Central memory CD4-positive, alpha-beta T cell (primary cell): ENCODE data around the gene HOXD12.

Experiments used
- DNase-seq: peaks from one replicate; pipeline ENCODE4 v3.0.0; 2022

Gene HOXD12

DNA sequence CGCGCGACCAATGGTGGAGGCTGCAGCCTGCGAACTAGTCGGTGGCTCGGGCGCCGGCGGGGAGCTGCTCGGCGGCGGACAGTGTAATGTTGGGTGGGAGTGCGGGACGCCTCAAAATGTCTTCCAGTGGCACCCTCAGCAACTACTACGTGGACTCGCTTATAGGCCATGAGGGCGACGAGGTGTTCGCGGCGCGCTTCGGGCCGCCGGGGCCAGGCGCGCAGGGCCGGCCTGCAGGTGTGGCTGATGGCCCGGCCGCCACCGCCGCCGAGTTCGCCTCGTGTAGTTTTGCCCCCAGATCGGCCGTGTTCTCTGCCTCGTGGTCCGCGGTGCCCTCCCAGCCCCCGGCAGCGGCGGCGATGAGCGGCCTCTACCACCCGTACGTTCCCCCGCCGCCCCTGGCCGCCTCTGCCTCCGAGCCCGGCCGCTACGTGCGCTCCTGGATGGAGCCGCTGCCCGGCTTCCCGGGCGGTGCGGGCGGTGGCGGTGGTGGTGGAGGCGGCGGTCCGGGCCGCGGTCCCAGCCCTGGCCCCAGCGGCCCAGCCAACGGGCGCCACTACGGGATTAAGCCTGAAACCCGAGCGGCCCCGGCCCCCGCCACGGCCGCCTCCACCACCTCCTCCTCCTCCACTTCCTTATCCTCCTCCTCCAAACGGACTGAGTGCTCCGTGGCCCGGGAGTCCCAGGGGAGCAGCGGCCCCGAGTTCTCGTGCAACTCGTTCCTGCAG is 23.3 kb downstream of the HOXD12 start, which contains the start of gene HOXD9:
TSS of gene HOXD9 (plus strand) at position 37 of the 728 bp plus-strand sequence. CDS start at position 87, 50 bp downstream.
- DNase-seq: no peak

- DNase-seq: no peak
Observed at GRCh38 chr2:176123411-176124109, 24.0 kb downstream of the HOXD12 start.

- no peak for DNase-seq
Observed at GRCh38 chr2:176124110-176124946, 24.7 kb downstream of the HOXD12 start.

DNA sequence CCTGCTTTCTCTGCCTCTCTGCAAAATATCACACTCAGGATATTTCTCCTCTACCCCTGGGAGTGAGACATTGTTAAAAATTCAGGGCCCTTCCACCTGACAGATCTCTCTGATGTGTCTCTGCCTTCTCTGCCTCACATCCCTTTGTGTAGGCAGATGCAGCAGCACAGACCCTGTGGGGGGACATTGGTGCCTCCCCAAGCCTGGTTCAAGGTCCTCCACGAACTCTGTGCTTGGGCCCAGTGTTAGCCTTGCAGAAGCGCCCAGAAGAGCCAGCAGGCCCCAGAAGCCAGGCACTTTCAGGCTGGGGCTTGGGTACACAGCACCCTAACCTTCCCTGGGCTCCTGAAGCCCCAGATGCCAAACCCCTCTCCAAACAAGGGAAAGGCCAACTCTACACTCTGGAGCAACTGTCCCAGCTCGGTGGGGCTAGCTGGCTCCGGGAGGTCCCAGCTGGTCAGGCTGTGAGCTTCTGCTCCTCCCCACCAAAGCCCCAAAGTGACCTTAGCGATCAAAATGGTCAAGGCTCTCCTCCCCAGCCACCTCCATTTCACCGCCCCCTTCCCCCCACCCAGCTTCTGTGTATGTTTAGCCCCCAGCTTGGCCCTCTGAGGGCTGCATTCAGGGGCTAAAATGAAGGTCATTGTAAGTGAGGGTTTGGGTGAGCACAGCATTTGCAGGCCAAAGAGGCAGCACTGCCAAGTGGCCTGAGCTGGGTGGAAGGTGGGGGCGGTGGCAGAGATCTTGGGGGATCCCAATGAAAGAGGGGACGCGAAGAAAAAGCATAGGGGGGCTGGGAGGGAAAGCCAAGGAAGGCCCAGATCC is 25.6 kb downstream of the HOXD12 start:
- no peak for DNase-seq

DNA sequence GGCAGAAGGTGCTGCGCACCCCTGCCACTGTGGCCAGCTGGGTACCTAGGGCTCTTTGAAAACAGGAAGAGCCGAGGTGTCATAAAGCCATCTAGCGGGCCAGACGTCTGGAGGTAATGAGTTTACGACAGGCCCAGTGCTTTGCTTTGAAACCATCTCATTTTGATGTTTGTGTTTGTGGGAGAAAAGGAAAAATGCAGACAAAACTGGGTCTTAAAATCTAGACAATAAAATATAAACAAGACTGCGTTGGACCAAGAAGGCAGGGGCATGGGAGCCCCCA is 26.1 kb downstream of the HOXD12 start:
- DNase-seq: no peak

GRCh38 chr2:176126929-176127773 is 27.6 kb downstream of the HOXD12 start:
- peak; percentile 51 for DNase-seq

GRCh38 chr2:176127774-176128072 is 28.1 kb downstream of the HOXD12 start:
- no peak for DNase-seq

- DNase-seq: no peak
Observed at GRCh38 chr2:176128172-176128981, 28.8 kb downstream of the HOXD12 start.

- DNase-seq: no peak
Observed at GRCh38 chr2:176128982-176129796, 29.6 kb downstream of the HOXD12 start, which contains the start of gene HOXD8. HOXD8 (plus strand) TSS chr2:176129705; CDS start chr2:176130367, 662 bp downstream.

GRCh38 chr2:176129813-176130146 is 30.2 kb downstream of the HOXD12 start:
- DNase-seq: no peak

DNA sequence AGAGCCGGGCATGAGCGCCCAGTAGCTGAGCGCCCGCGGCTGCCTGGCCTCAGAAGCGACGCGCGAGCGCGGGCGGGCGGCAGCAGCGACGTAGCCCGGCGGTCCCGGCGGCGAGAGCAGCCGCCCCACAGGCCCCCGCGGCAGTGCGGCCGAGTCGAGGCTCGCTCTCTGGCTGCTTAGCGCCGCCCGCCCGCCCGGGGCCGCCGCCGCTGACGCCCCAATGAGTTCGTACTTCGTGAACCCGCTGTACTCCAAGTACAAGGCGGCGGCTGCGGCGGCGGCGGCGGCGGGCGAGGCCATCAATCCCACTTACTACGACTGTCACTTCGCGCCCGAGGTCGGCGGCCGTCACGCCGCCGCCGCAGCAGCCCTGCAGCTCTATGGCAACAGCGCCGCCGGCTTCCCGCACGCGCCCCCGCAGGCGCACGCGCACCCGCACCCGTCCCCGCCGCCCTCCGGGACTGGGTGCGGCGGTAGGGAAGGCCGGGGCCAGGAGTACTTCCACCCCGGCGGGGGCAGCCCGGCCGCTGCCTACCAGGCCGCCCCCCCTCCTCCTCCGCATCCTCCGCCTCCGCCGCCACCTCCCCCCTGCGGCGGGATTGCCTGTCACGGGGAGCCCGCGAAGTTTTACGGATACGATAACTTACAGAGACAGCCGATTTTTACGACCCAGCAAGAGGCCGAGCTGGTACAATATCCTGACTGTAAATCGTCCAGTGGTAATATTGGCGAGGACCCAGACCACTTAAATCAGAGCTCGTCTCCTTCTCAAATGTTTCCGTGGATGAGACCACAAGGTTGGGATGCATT is 30.8 kb downstream of the HOXD12 start:
- DNase-seq: no peak

- DNase-seq: no peak
Observed at GRCh38 chr2:176130957-176131847, 31.6 kb downstream of the HOXD12 start.

DNA sequence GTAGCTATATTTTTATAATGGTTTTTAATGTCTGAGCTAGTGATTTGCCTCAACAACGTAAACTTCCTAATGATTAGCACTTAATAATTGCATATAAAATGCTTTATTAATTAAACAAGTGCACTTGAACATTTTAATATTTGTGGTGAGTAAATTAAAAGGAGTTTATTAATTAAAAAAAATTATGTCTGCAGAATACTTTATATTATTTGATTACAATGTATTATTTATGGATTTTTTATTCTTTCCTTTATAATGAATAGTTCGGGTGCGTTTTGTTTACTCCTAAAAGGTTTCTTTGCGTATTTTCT is 32.2 kb downstream of the HOXD12 start:
- no peak for DNase-seq

- no peak for DNase-seq
Observed at GRCh38 chr2:176132205-176133171, 32.9 kb downstream of the HOXD12 start.

- DNase-seq: no peak
Observed at GRCh38 chr2:176133389-176133788, 33.8 kb downstream of the HOXD12 start.

DNA sequence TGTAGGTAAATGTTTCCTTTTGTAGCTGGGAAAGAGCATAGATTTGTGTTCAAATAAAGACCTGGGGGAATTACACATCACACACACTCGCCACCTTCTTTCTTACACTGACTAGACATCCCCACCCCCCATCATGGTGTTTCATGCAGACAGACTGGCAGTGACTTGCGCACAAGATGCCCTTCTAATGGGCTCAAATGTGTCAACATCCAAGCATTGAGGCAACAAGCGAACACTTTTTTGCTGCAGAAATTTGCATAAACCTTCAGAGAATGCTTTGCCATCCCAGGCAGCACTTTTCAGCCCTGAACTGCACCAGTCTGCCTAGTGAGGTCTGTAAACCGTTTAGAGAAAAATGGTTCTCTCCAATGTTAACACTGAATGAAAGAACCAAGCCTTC is 34.4 kb downstream of the HOXD12 start:
- DNase-seq: no peak

GRCh38 chr2:176135035-176135440 is 35.4 kb downstream of the HOXD12 start:
- DNase-seq: no peak
